UCSD-AML1 (cell line): ENCODE measurements around the gene WNK2.
A peak's percentile ranks its signal among the peaks of the same experiment; 100 is the strongest.

Source experiments
- DNase-seq: peaks from one replicate; lab custom pipeline; 2025; ENCODE audit not compliant: unreplicated experiment; lab: John Stamatoyannopoulos, UW

The WNK2 gene

GRCh38 chr9:93291536-93292287 is 107.8 kb downstream of the WNK2 start:
- no peak for DNase-seq

- no peak for DNase-seq
These were observed 108.3 kb downstream of the WNK2 start for GRCh38 chr9:93292288-93292615.

GRCh38 chr9:93292664-93293328 is 108.9 kb downstream of the WNK2 start:
- no peak for DNase-seq

DNA sequence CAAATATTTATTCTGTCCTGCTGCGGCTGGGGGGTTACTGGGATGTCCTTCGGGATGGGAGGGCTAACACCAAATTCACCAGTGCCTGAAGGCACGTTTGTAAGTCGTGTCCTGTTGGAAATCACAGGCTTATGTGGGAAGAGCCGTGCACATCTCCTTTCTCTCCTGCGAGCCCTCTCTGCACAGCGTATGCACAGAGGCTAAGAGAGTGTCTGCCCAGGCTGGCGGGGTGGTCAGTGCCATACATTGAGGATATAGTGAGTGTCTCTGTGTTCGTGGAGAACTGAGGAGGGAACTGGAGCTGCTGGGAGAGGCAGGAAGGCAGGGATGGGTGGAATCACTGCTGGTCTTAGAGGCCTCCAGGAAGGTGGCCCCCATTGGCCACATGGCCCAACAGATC is 110.1 kb downstream of the WNK2 start:
- DNase-seq, result no peak

GRCh38 chr9:93295031-93295430 is 111.1 kb downstream of the WNK2 start:
- no peak for DNase-seq

GRCh38 chr9:93295456-93296076 is 111.6 kb downstream of the WNK2 start:
- no peak for DNase-seq

- DNase-seq, result no peak
These were observed 113.0 kb downstream of the WNK2 start for GRCh38 chr9:93296889-93297480.

DNA sequence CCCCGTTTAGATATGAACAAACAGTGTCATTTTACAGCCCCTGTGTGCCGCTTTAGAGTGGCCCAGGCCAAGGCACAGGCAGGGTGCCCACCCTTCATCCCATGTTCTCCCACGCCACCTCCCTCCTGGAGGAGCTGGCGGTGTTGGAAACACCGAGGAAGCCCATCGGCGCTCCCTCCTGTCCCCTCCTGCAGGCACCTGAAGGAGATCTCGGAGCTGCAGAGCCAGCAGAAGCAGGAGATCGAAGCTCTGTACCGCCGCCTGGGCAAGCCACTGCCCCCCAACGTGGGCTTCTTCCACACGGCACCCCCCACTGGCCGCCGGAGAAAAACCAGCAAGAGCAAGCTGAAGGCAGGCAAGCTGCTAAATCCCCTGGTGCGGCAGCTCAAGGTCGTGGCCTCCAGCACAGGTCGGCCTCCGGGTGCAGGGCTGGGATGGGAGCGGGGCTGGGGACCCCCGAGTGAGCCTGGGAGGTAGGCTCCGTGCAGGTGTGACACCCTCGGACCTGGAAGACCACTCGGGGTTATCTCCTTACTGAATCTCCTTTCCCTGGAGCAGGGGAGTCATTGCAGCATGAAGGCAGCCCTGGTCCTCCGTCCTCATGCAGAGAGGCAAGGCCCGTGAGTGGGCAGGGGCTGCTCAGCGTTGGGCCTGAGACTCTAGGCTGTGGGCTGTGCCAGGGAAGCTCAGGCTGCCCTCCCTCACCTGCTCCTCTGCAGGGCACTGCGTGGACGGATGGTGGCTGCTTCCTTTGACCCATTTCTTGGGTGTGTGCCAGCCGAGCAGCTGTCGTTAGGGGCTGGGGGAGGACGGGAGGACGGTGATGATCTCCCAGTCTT is 113.9 kb downstream of the WNK2 start:
- DNase-seq, result no peak

GRCh38 chr9:93298498-93299417 is 114.8 kb downstream of the WNK2 start:
- DNase-seq, result no peak

GRCh38 chr9:93299418-93300174 is 115.7 kb downstream of the WNK2 start:
- DNase-seq, result no peak

GRCh38 chr9:93300175-93300572 is 116.2 kb downstream of the WNK2 start:
- DNase-seq, result no peak

GRCh38 chr9:93300585-93301081 is 116.7 kb downstream of the WNK2 start:
- DNase-seq, result no peak

GRCh38 chr9:93301291-93301811 is 117.4 kb downstream of the WNK2 start:
- no peak for DNase-seq

DNA sequence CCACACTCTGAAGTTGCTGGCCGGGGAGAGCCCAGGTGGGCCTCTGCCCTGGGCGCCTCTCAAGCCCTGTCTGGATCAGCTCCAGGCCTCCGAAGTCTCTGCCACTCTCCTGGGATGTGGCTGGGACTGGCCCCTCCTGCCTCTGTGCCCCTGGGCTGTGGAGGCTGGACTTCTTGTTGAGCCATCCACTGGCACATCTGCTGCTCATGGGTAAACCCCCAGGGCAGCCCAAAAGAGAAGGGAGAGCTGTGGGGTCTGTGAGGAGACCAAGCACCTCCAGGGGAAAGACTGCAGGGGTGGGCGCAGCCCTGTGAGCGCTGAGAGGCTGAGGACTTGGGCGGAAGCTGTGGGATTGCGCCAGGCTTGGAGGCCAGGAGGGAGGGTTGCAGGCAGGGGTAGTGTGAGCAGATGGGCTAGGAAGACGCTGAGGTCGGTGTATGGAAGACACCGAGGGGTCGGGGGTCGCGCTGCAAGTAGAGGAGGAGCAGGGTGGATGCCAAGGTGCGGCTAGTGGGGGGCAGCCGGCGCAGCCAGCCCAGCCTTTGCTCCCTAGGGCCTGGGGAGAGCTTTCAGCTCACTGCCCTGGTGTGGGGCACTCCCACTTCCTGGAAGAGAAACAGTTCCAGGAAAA is 118.1 kb downstream of the WNK2 start:
- no peak for DNase-seq

DNA sequence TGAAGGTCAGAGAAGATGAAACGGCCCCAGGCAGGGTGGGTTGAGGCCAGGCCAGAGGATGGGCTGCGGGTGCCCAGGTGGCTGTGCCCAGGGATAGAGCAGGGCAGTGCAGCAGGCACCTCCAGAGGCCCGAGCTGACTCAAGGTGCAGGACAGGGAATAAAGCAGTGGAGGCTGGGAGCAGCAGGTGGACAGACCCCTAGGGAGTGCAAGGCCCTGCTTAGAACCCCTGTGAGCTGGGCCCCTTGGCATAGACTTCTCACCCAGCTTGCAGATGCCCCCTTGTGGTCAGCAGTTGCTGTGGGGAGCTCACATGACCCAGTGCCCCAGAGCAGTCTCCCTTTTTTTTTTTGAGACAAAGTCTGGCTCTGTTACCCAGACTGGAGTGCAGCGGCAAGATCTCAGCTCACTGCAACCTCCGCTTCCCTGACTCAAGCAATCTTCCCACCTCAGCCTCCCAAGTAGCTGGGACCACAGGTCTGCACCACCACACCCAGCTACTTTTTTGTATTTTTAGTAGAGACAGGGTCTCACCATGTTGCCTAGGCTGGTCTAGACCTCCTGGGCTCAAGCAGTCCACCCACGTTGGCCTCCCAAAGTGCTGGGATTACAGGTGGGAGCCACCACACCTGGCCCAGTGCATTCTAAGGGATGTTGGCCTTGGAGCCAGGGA is 118.8 kb downstream of the WNK2 start:
- DNase-seq, result peak; percentile 66

- no peak for DNase-seq
These were observed 119.4 kb downstream of the WNK2 start for GRCh38 chr9:93303258-93303771.

- no peak for DNase-seq
These were observed 120.1 kb downstream of the WNK2 start for GRCh38 chr9:93303806-93304573.
